CD4-positive, alpha-beta T cell treated with Interleukin-15 for 4 hours (primary cell): ENCODE data around the gene SELENOW.
"Not testable (repeated sequence)": the region's sequence is repeated elsewhere in the genome, so short reads cannot be mapped to it uniquely, and the experiment has no call there.

Source experiments
- DNase-seq: peaks from one replicate; pipeline ENCODE4 v3.0.0-alpha.2; 2020; ENCODE audit warnings: low spot score

SELENOW gene

GRCh38 chr19:47786566-47786965 is 8.1 kb downstream of the SELENOW start:
- no peak for DNase-seq

GRCh38 chr19:47787307-47787706 is 8.8 kb downstream of the SELENOW start:
- DNase-seq, result not testable (repeated sequence)

GRCh38 chr19:47789811-47790210 is 11.3 kb downstream of the SELENOW start:
- DNase-seq, result not testable (repeated sequence)

GRCh38 chr19:47790398-47790814 is 11.9 kb downstream of the SELENOW start:
- DNase-seq, result peak; percentile 76

GRCh38 chr19:47792616-47793015 is 14.1 kb downstream of the SELENOW start:
- no peak for DNase-seq

GRCh38 chr19:47794526-47794925 is 16.0 kb downstream of the SELENOW start:
- DNase-seq, result no peak

GRCh38 chr19:47796785-47797184 is 18.3 kb downstream of the SELENOW start:
- no peak for DNase-seq

GRCh38 chr19:47797996-47798903 is 19.7 kb downstream of the SELENOW start:
- no peak for DNase-seq

GRCh38 chr19:47798904-47799266 is 20.4 kb downstream of the SELENOW start:
- DNase-seq, result no peak

GRCh38 chr19:47801270-47801669 is 22.8 kb downstream of the SELENOW start:
- DNase-seq, result no peak

GRCh38 chr19:47802521-47803043 is 24.1 kb downstream of the SELENOW start:
- DNase-seq, result no peak

GRCh38 chr19:47803148-47803547 is 24.6 kb downstream of the SELENOW start:
- not testable (repeated sequence) for DNase-seq

GRCh38 chr19:47803671-47804070 is 25.2 kb downstream of the SELENOW start:
- not testable (repeated sequence) for DNase-seq

- DNase-seq, result not testable (repeated sequence)
These were observed 25.9 kb downstream of the SELENOW start, which contains the start of gene TPRX1 for GRCh38 chr19:47804451-47804850. TPRX1 (minus strand) TSS chr19:47804551; CDS start chr19:47804539, 12 bp downstream.

GRCh38 chr19:47805313-47805712 is 26.8 kb downstream of the SELENOW start:
- DNase-seq, result no peak

GRCh38 chr19:47806435-47806834 is 27.9 kb downstream of the SELENOW start:
- no peak for DNase-seq

- DNase-seq, result peak; percentile 63
These were observed 34.9 kb downstream of the SELENOW start for GRCh38 chr19:47813304-47813994.

- DNase-seq, result no peak
These were observed 35.5 kb downstream of the SELENOW start for GRCh38 chr19:47813995-47814328.

- DNase-seq, result not testable (repeated sequence)
These were observed 37.8 kb downstream of the SELENOW start for GRCh38 chr19:47816270-47816669.

GRCh38 chr19:47818221-47818620 is 39.7 kb downstream of the SELENOW start:
- not testable (repeated sequence) for DNase-seq

- no peak for DNase-seq
These were observed 41.4 kb downstream of the SELENOW start for GRCh38 chr19:47819858-47820257.

- no peak for DNase-seq
These were observed 41.9 kb downstream of the SELENOW start for GRCh38 chr19:47820410-47820809.

GRCh38 chr19:47821460-47822020 is 43.0 kb downstream of the SELENOW start, which contains the start of gene CRX:
CRX (plus strand) TSS chr19:47821937; CDS start chr19:47834444, 12,507 bp downstream.
- DNase-seq, result no peak
